Mammary microvascular endothelial cell (primary cell): Measurements from ENCODE around the gene MEX3B. TPM values are rescaled to one million over a fixed set of nuclear protein-coding genes. Genes with fewer than 3 reads are reported as not detected.

Experiments
- total RNA-seq: library from RNA; depleted of rRNA; stranded (reverse); fragments of >200 nt; gene quantifications from 2 replicates; pipeline ENCODE4 v1.2.3, GENCODE V29; 2015

The MEX3B gene
- total RNA-seq, result 3.0 and 3.8 TPM in 2 replicates

DNA sequence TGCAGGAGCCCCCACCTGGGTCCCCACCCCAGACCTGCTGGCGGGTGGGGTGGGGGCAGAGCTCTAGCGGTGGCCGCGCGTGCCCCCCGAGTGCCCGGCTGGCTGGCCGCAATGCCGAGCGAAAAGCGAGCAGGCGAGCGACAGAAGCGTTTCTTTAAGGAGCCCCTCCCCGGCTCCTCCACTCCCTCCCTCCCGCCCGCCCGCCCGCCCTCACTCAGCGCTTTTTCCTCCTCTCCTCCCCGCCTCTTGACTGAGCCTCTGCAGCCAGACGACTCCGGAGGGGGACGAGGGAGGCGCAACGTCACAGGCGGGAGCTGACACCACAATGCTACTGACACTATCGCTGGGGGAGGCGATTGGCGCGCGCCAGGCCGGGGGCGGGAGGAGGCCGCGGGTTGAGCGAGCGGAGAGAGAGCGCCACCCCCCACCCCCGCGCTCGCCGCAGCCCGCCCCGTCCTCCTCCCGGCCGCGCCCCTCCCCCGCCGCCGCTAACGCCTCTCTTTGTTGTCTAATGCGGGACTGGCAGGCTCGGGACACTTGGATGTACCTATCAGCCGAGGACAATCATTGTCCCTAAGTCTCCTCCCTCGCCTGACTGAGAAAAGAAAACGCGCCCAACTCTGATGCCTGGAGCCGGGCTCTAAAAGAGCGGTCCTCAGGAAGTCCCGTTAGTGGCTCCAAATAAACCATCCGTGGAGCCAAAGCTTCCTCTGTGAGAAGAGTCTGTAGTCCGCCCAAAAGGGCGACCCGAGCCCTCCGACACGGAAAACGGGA, at the start of gene MEX3B:
Gene MEX3B (minus strand): TSS at position 127 of the 774 bp plus-strand sequence. CDS start 313 bp downstream, outside the sequence.

Other genes with a start within 250 kb of the MEX3B start
- 23.5 and 25.9 TPM in 2 replicates for gene EFL1, start 216.7 kb upstream of the MEX3B start, total RNA-seq
- 1.1 and 2.7 TPM in 2 replicates for gene SAXO2, start 216.8 kb upstream of the MEX3B start, total RNA-seq